Thyroid gland (tissue), 4 donors: ENCODE data around the gene MRPL33.

Experiments
- CTCF ChIP-seq, 6 experiments: fragments of 200-600 bp in 3 of 6; fragments of 450-650 bp in 3 of 6; sonication (generic) in 3 of 6; IDR thresholded peaks; one replicate each; pipeline ENCODE4 v1.5.1; 2016 to 2019; ENCODE audit warnings: antibody characterized with exemption in 6 of 6, mild to moderate bottlenecking in 2 of 6, inconsistent platforms in 1 of 6, moderate library complexity in 1 of 6
- POLR2A ChIP-seq, 2 donors: fragments of 450-650 bp; IDR thresholded peaks; one replicate each; pipeline ENCODE4 v1.6.1; 2017; ENCODE audit warnings: antibody characterized with exemption in 2 of 2, mild to moderate bottlenecking in 2 of 2, moderate library complexity in 1 of 2

DNA sequence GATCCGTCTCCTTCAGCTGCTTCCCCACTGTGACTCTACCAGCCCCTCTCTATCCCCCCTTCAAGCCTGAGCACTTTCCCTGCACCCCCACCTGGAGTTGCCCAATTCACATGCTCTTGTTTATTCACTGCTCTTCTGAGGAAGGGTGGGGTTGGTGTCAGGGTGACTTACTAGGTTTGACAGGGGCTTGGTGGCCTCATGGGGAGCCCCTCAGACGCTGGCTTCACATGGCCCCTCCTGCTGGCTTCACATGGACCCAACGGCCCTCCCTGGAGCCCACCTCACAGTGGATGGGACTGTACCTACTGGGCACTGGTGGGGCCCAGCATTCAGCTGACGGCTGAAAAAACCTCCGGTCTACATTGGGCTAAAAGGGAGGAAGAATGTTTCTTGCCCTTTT, 16.7 kb upstream of the MRPL33 start:
- TF ChIP-seq CTCF (IDR thresholded peaks at IDR 0.05) = no peak
- TF ChIP-seq POLR2A (IDR thresholded peaks at IDR 0.05) = no peak
